Cardiac muscle cell (in vitro differentiated cells and primary cell): ENCODE data around the gene HNRNPR. TPM values are rescaled to one million over a fixed set of nuclear protein-coding genes. Genes with fewer than 3 reads are reported as not detected.
"Not testable (repeated sequence)": the region's sequence is repeated elsewhere in the genome, so short reads cannot be mapped to it uniquely, and the experiment has no call there.

ENCODE experiments used
- DNase-seq, 2 donors: peaks; one replicate each; pipeline versions ENCODE4 v3.0.0 to v3.0.0-alpha.2; 2010 to 2017; ENCODE audit warnings: low read depth in 1 of 2, low spot score in 1 of 2
- H3K27ac ChIP-seq: fragments of 200-600 bp; sonication (generic); 2 replicates; pipeline ENCODE4 v1.5.1; 2016
- H3K27me3 ChIP-seq: fragments of 200-600 bp; sonication (generic); 2 replicates; pipeline ENCODE4 v1.6.0; 2016; ENCODE audit warnings: control low read depth
- H3K36me3 ChIP-seq: fragments of 200-600 bp; sonication (generic); 2 replicates; pipeline ENCODE4 v1.5.1; 2016; ENCODE audit warnings: control low read depth
- H3K4me1 ChIP-seq: fragments of 200-600 bp; sonication (generic); 2 replicates; pipeline ENCODE4 v1.8.1; 2017; ENCODE audit warnings: low read depth, mild to moderate bottlenecking, mixed run types
- H3K4me3 ChIP-seq: fragments of 200-600 bp; sonication (generic); 2 replicates; pipeline ENCODE4 v1.5.1; 2016; ENCODE audit warnings: mild to moderate bottlenecking
- H3K9me3 ChIP-seq: fragments of 200-600 bp; sonication (generic); 2 replicates; pipeline ENCODE4 v1.5.1; 2017; ENCODE audit warnings: low read depth, mild to moderate bottlenecking, control low read depth
- CTCF ChIP-seq: IDR thresholded peaks from 2 replicates; pipeline ENCODE4 v1.5.1; 2012; ENCODE audit warnings: low read depth, mild to moderate bottlenecking, low read length
- polyA plus RNA-seq: library from polyadenylated mRNA; unstranded; fragments of >200 nt; fragmentation: Nextera tagmentation; extraction: Ambion mirVana; gene quantifications from 2 replicates; pipeline ENCODE4 v1.2.1, GENCODE V29; 2016
- total RNA-seq: library from RNA; depleted of rRNA; stranded (reverse); fragments of >200 nt; gene quantifications from 2 replicates; pipeline ENCODE4 v1.2.3, GENCODE V29; 2016

The HNRNPR gene
- total and polyA plus RNA-seq, 2 experiments from 2014 or later, result 142 to 154 TPM

GRCh38 chr1:23273450-23274133 is 70.5 kb downstream of the HNRNPR start:
- TF ChIP-seq CTCF, result no peak
- DNase-seq, result peak in 1 of 2 donors; percentile 83
- H3K27ac ChIP-seq, result no peak overlapping the region

GRCh38 chr1:23263380-23263887 is 80.7 kb downstream of the HNRNPR start:
- no peak for DNase-seq
- Histone ChIP-seq H3K36me3 (no peaks in the 10 kb centered on the region), H3K27ac (no peak overlapping the region), H3K9me3 (no peaks in the 10 kb centered on the region), H3K4me1 (no peaks in the 10 kb centered on the region), H3K27me3 (no peaks in the 10 kb centered on the region), H3K4me3 (no peak overlapping the region)
- no peak for TF ChIP-seq CTCF

More at GRCh38 chr1:23273450-23274133, 70.5 kb downstream of the HNRNPR start:
- no peaks in the 10 kb centered on the region for H3K9me3 ChIP-seq
- no peaks in the 10 kb centered on the region for H3K36me3 ChIP-seq
- H3K4me1 ChIP-seq, result no peaks in the 10 kb centered on the region
- no peaks in the 10 kb centered on the region for H3K27me3 ChIP-seq
- no peak overlapping the region for H3K4me3 ChIP-seq

GRCh38 chr1:23258082-23258481 is 86.0 kb downstream of the HNRNPR start:
- not testable (repeated sequence) for H3K27ac ChIP-seq, H3K4me1 ChIP-seq, H3K27me3 ChIP-seq, H3K4me3 ChIP-seq, H3K9me3 ChIP-seq, H3K36me3 ChIP-seq, DNase-seq

- not testable (repeated sequence) for H3K27me3 ChIP-seq, H3K4me3 ChIP-seq, H3K4me1 ChIP-seq, H3K9me3 ChIP-seq, H3K36me3 ChIP-seq, DNase-seq, H3K27ac ChIP-seq
Observed at GRCh38 chr1:23257371-23257770, 86.7 kb downstream of the HNRNPR start.

Other genes with a start within 250 kb of the HNRNPR start
- gene LUZP1, start 175.4 kb downstream of the HNRNPR start, total RNA-seq, result 19.7 and 26.6 TPM in 2 replicates
- 34.2 and 35.2 TPM in 2 replicates for gene LUZP1, start 175.4 kb downstream of the HNRNPR start, polyA plus RNA-seq
- 0.09 TPM in 1 of 2 replicates, not detected in the other for gene HTR1D, start 126.8 kb downstream of the HNRNPR start, total RNA-seq
- gene HTR1D, start 126.8 kb downstream of the HNRNPR start, polyA plus RNA-seq, result not detected in 2 replicates
- gene ZNF436, start 25.6 kb upstream of the HNRNPR start, total RNA-seq, result 46.3 and 52.1 TPM in 2 replicates
- gene ZNF436, start 25.6 kb upstream of the HNRNPR start, polyA plus RNA-seq, result 25.3 and 32.2 TPM in 2 replicates
- gene TCEA3, start 80.5 kb upstream of the HNRNPR start, total RNA-seq, result 150 and 203 TPM in 2 replicates
- gene TCEA3, start 80.5 kb upstream of the HNRNPR start, polyA plus RNA-seq, result 174 and 198 TPM in 2 replicates
- 71.1 and 157 TPM in 2 replicates for gene ASAP3, start 139.9 kb upstream of the HNRNPR start, total RNA-seq
- 62.0 and 72.3 TPM in 2 replicates for gene ASAP3, start 139.9 kb upstream of the HNRNPR start, polyA plus RNA-seq
- gene E2F2, start 186.9 kb upstream of the HNRNPR start, total RNA-seq, result 2.1 and 2.5 TPM in 2 replicates
- 2.2 and 2.7 TPM in 2 replicates for gene E2F2, start 186.9 kb upstream of the HNRNPR start, polyA plus RNA-seq
- gene ID3, start 215.2 kb upstream of the HNRNPR start, total RNA-seq, result 698 and 784 TPM in 2 replicates
- gene ID3, start 215.2 kb upstream of the HNRNPR start, polyA plus RNA-seq, result 703 and 1,027 TPM in 2 replicates